ENCODE data around the gene HGFAC.

Gene HGFAC

GRCh38 chr4:3442959-3443749 is 1.4 kb downstream of the HGFAC start:
- DNase-seq (ENCODE audit: insufficient read length, low spot score) (peak; percentile 97), FAIRE-seq (no peak)
- TF ChIP-seq CTCF (IDR thresholded peaks at IDR 0.05; ENCODE audit: insufficient read depth, missing control alignments), result peak; percentile 74

DNA sequence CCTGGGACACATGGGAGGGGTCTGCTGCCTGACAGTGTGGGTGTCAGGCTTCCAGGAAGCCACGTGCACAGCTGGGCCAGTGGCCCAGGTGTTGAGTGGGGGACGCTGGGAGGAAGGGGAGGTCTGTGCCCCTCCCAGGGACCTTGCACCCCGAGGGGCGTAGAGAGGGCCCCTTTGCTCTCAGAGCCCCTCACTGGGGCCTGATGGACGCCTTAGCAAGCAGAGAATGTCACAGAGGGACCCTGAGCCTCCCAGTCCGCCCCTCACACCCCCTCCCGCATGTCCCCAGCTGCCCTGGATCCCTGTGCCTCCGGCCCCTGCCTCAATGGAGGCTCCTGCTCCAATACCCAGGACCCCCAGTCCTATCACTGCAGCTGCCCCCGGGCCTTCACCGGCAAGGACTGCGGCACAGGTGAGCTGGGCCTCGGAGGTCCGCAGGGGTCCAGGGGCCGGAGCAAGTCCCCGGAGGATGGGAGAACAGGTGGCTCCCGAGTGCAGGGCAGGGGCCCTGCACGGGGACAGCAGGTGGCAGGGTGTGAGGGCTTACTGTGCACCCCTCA is 2.1 kb downstream of the HGFAC start:
- DNase-seq (ENCODE audit: insufficient read length, low spot score) (no peak), FAIRE-seq (no peak)
- no peak for TF ChIP-seq CTCF (IDR thresholded peaks at IDR 0.05; ENCODE audit: insufficient read depth, missing control alignments)

- FAIRE-seq, result no peak
- DNase-seq (ENCODE audit: insufficient read length, low spot score), result no peak
- no peak for TF ChIP-seq CTCF (IDR thresholded peaks at IDR 0.05; ENCODE audit: insufficient read depth, missing control alignments)
These were observed 2.8 kb downstream of the HGFAC start for GRCh38 chr4:3444351-3445110.

- DNase-seq (ENCODE audit: insufficient read length, low spot score) (no peak), FAIRE-seq (no peak)
- no peak for TF ChIP-seq CTCF (IDR thresholded peaks at IDR 0.05; ENCODE audit: insufficient read depth, missing control alignments)
These were observed 3.5 kb downstream of the HGFAC start for GRCh38 chr4:3445111-3445820.

DNA sequence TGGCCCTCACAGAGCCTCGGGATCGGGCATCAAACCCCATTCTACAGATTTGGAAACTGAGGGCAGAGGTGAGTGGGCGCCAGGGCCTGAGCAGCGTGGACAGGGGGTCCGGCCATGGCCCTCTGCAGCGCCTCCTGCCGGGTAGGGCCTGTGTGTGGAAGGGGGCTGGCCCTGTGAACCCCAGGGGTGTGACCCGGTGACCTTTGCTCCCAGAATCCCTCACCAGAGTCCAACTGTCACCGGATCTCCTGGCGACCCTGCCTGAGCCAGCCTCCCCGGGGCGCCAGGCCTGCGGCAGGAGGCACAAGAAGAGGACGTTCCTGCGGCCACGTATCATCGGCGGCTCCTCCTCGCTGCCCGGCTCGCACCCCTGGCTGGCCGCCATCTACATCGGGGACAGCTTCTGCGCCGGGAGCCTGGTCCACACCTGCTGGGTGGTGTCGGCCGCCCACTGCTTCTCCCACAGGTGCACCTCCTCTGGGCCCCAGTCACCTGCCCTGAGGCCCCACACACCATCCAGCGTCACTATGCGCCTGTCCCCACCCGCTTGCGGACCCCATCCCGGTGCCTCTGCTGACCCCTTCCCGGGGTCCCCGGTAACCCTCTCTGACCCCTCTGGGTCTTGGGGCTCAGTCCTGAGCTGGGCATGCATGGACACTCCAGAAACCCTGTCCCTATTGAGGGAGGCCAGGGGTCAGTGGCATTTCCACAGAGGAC is 4.2 kb downstream of the HGFAC start:
- FAIRE-seq, result no peak

More for the DNA sequence above, 4.2 kb downstream of the HGFAC start:
- TF ChIP-seq CTCF (IDR thresholded peaks at IDR 0.05; ENCODE audit: insufficient read depth, missing control alignments), result no peak
- DNase-seq (ENCODE audit: insufficient read length, low spot score), result no peak
